Renal cortex interstitium (tissue), 11 donors: Measurements from ENCODE around the gene STX1B. TPM values are rescaled to one million over a fixed set of nuclear protein-coding genes. Genes with fewer than 3 reads are reported as not detected.

Experiments used
- DNase-seq, 11 donors: peaks; one replicate each; pipeline ENCODE4 v3.0.0-alpha.2; 2013; ENCODE audit warnings: low read depth in 9 of 11, low spot score in 4 of 11; ENCODE audit errors: extremely low read depth in 1 of 11
- polyA plus RNA-seq, 3 donors: library from polyadenylated mRNA; unstranded; fragments of 120-200 nt; gene quantifications; one replicate each; pipeline ENCODE4 v1.2.1, GENCODE V29; 2013; ENCODE audit not compliant: insufficient read length in 3 of 3

Gene STX1B
- polyA plus RNA-seq, 3 donors, result 1.2 to 2.7 (median 1.6) TPM

DNA sequence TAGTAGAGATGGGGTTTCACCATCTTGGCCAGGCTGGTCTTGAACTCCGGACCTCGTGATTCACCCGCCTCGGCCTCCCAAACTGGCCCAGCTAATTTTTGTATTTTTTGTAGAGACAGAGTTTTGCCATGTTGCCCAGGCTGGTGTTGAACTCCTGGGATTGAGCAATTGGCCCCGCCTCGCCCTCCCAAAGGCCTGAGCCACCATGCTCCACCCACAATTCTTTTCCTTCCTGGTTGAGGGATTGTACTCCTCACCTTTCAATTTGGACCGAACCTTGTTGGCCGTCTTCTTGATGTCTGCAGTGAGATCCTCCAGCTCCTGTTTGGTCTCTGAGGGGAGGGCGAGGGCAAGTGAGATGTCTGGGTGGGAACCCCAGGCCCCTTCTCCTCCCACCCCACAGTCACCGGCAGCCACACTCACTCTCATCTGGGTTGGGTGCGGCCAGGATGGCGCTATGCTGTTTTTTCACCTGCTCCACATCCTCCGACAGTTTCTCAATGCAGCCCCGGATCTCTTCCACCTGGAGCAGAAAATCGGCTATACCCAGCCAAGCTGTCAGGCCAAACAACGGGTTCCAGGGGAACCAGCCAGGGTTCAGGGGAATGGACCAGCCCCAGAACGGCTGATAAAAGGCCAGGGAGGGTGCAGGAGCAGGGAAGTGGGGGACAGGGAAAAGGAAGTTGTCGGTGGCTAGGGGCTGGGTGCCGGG is 9.6 kb downstream of the STX1B start:
- no peak for DNase-seq

DNA sequence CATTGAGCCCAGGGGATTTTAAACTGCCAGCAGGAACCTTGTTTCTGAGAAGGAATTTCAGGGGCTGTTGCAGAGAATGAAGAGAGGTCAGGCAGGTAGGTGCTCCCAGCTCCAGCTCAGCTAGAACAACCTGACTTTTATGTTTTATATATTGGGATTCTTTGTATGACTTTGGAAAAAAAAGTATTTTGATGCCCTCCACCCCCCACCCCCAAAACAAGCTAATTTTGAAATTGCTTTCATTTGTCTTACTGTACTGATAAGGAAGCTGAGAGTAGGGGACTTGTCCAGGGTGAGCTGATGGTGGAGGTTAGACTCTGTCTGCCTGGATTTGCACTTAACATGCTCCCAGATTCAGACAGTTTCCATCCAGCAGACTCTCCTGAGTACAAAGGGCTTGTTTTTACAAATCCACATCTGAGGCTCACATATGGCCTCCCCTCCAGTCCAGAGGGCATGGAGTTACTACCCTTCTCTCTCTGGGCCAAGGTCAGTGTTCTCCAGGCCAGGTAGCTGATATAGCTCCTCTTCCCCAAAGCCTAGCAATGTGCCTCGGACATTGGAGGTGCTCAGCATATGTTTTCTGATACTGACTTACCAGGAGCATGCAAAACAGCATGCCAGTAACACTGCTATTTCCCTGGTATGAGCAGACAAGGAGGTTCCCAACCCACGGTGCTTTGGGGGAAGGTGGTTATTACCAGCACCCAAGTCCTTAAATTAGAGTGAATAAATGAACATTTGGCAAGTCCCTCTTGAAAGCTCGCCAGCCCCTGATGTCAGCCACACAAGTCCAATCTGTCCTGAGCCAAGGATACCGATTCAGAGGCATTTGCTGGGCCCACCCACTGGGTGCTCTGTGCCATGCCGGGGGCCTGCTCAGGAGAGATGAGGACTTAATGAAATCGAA is 11.3 kb downstream of the STX1B start:
- DNase-seq, result no peak

- DNase-seq, result no peak
These were observed 12.4 kb downstream of the STX1B start for GRCh38 chr16:30997725-30998711.

GRCh38 chr16:30996985-30997724 is 13.3 kb downstream of the STX1B start:
- no peak for DNase-seq

GRCh38 chr16:30996324-30996984 is 14.0 kb downstream of the STX1B start:
- DNase-seq, result no peak

GRCh38 chr16:30995927-30996323 is 14.5 kb downstream of the STX1B start:
- DNase-seq, result no peak

GRCh38 chr16:30992931-30993816 is 17.3 kb downstream of the STX1B start:
- no peak for DNase-seq

DNA sequence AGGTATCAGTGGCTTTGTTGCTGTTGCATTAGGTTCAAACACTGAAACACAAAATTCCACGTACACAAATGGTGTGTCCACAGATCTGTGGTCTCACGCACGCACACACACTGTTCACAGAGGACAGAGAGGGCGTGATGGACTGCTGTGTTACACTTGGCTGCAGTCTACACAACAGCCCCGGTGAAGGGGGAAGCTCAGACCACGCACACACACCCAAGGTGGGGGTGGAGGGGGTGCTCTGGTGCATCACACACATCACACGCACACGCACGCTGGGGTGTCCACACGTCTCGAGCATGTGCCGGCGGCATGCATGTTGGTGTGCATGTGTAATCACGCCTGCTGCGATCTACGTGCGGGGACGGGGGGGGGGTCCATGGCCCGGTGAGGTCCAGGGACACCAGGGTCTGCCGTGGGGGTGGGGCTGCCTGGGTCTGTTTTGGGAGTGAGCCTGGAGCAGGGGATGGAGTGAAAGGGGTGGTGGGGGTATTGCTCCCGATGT is 18.1 kb downstream of the STX1B start:
- no peak for DNase-seq

- DNase-seq, result no peak
These were observed 19.4 kb downstream of the STX1B start for GRCh38 chr16:30991052-30991451.

DNA sequence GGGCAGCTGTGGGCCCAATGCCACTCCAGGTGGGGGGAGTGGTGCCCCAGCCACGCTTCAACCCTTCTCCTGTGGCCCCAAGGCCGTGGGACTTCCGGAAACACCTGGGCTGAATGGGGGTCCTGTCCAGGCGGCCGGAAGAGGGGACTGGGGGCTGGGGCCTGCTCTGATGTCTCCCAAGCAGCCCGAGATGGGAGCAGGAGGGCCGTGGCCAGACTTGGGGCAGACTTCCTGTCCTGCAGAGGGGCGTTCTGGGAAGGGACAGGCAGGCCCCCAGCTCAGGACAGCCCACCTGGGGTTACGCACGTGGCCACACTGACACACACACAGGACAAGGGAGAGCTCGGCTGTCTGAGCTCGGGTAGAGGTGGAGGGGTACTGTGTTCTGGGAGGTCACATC is 20.3 kb downstream of the STX1B start:
- no peak for DNase-seq

DNA sequence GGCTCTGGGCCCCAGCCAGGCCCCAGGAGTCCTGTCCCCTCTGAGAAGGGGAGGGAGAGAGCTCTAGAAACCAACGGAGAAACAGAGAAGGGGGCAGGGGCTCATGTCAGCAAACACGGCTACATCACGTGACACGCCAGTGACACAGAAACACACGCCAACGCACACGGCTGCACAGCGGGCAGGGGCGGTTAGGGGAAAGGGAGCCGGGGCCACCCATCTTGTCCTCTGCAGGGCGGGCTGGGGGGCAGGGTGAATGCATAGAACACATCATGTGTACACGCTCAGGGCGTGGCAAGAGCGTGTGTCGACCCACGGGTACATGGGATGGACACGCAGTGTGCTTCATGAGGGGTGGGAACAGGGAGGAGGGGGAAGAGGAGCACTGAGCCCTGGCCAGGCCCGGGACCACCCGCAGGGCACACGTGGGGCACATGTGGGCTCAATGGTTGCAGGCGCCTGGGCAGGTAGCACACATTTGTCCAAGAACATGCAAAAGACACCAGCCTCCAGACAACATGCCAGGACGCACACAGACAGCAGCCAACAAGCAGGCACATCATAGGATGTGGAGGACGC is 20.9 kb downstream of the STX1B start:
- DNase-seq, result no peak

GRCh38 chr16:30987581-30988190 is 22.8 kb downstream of the STX1B start:
- DNase-seq, result no peak

DNA sequence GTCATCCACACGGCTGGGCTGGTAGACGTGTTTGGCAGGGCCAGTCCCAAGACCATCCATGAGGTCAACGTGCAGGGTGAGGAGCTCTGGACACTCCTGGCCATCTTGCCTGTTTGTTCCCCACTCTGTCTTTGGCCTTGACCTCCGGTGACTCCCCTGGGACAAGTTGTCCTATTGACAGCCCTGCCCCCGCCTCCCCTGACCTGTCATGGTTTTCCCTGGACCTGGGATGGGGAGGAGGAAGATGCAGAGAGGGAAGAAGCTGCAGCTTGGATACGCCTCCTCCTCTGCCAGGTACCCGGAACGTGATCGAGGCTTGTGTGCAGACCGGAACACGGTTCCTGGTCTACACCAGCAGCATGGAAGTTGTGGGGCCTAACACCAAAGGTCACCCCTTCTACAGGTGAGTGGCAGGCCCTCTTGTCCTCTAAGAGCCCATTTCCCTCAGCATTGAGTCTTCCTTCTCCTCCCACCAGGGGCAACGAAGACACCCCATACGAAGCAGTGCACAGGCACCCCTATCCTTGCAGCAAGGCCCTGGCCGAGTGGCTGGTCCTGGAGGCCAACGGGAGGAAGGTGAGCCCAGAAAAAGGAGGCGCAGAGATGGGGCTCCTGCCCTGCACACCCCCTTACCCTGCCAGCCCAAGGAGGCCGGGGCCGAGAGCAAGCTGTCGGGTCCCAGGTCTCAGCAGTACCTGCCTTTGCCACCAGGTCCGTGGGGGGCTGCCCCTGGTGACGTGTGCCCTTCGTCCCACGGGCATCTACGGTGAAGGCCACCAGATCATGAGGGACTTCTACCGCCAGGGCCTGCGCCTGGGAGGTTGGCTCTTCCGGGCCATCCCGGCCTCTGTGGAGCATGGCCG is 24.1 kb downstream of the STX1B start:
- no peak for DNase-seq

DNA sequence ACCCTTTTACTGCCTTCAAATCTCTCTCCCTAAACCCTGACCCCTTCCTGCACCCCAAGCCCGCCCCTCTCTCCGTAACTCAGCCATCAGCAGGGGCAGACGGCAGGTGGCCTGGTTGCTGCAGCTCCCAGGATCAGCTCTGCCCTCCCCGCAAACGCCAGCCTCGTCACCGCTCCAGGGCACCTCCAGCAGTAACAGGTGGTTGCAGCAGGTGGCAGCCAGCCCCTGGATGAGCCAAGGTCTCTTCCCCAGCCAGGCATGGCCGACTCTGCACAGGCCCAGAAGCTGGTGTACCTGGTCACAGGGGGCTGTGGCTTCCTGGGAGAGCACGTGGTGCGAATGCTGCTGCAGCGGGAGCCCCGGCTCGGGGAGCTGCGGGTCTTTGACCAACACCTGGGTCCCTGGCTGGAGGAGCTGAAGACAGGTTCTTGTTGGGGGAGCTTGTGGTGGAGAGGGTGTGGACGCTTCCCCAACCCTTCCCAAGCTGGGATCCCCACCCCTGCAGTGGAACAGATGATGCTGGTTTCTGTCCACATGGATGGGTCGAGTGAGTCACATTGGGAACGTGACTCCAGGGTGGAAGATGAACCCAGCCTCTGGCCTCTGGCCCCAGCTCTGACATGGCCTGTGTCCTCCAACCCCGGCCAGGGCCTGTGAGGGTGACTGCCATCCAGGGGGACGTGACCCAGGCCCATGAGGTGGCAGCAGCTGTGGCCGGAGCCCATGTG is 24.9 kb downstream of the STX1B start:
- DNase-seq, result peak in 7 of 11 donors; percentile 15 to 62 (median 42)
